C4-2B (cell line): Measurements from ENCODE around the gene RNF39.

Source experiments
- CTCF ChIP-seq: fragments of 450-650 bp; conservative IDR thresholded peaks from 2 replicates; pipeline ENCODE4 v1.5.1; 2017; ENCODE audit warnings: mild to moderate bottlenecking
- ZFX ChIP-seq: fragments of 450-650 bp; IDR thresholded peaks from 2 replicates; pipeline ENCODE4 v1.6.1; 2017

- no peak for TF ChIP-seq CTCF
- TF ChIP-seq ZFX = no peak
Measured at GRCh38 chr6:30077218-30077617, 1.6 kb upstream of the RNF39 start.
